ENCODE results near the gene DNPEP.
"Not testable (repeated sequence)": the region's sequence is repeated elsewhere in the genome, so short reads cannot be mapped to it uniquely, and the experiment has no call there.

DNPEP gene

GRCh38 chr2:219400562-219400961, 12.8 kb upstream of the DNPEP start:
- no peak for DNase-seq (ENCODE audit: low spot score)

DNA sequence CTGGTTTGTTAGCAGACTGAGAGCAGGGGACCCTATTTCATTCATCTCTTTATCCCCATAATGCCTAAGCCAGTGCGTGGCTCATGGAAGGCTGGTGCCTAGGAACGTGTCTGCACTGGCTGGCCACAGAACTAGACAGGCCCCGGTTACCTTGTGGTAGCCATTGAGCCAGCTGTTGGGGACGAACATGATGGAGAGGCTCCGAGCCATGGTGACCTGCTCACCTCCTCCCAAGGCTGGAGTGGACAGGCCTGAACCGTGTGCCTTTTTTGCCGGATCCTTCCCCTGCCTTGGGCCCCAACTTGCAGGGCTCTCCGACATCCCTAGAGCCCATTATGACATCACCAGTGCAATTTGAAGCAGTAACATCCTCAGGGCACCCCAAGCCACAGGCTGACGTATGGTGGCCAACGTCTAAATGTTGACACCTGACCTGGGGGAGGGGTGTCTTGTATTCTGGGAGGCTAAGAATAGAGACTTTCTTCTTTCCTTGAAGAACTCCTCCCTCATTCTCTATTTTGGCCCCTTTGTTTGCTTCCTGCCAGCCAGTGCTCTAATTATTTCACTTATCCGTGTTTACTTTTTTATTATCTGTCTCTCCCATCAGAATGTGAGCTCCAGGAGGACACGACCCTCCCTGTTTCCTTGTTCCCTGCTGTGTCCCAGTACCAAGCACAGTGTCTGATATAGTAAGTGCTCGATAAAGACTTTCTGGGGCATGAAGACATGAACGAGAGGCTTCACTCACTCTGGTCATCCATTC, 12.2 kb upstream of the DNPEP start:
- no peak for DNase-seq (ENCODE audit: low spot score)

DNA sequence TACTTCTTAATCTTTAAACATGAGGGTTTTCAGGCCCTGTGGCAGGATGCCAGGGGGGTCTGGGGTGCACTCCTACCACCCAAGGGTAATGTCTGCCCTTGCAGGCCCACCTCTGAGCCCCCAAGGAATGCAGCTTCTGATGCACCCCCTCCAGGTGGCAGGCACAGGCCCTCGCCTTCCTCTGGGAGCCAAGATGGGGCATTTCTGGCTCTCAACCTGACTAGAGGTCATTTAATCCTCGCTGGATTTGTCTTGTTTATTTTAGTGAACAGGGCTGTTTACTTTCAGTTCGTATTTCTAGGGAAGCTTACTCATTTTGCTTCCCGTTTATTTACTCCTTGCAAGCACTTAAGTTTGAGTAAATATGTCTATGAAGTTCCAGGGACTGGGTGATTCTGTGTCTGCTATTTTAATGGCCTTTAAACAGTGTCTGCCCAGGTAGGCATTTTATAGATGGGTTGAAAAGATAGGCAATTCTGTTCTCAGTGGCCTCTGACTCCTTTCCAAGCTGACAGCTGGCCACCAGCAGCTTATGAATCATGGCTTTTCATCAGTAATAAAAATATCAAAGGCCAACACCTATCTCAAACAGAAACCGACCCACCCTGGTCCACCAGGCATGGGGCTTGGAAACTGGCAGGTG, 11.1 kb upstream of the DNPEP start:
- no peak for DNase-seq (ENCODE audit: low spot score)

GRCh38 chr2:219396863-219397457, 9.2 kb upstream of the DNPEP start:
- no peak for DNase-seq (ENCODE audit: low spot score)

- DNase-seq (ENCODE audit: low spot score): no peak
These were observed 7.9 kb upstream of the DNPEP start for GRCh38 chr2:219395609-219396008.

- not testable (repeated sequence) for DNase-seq (ENCODE audit: low spot score)
These were observed 7.3 kb upstream of the DNPEP start for GRCh38 chr2:219395056-219395455.

DNA sequence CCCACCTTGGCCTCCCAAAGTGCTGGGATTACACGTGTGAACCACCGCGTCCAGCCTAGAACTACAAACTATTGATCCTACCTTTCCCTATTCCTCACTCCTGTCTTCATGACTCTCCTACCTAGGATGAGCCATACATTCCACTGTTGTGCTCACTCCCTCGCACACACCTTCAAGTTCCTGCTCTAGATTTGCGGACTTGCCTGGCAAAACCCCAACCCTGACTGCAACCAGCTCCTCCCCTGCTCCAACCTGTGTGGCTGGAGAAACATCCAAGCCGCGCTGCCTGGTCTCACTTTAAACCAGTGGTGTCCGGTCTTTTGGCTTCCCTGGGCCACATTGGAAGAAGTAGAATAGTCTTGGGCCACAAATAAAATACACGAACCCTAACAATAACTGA, 5.0 kb upstream of the DNPEP start:
- DNase-seq (ENCODE audit: low spot score): no peak

DNA sequence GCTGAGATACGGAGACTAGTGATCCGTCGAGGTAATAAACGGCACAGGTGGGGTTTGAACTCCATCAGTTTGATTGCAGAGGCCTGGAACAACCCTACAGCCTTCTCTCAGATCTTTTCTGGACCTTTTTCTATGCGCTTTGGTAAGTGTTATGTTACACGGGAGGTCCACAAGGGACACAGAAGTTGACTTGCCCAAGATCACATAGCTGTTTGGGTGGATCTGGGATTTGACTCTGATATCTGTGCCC, 1.1 kb upstream of the DNPEP start:
- no peak for DNase-seq (ENCODE audit: low spot score)

- DNase-seq (ENCODE audit: low spot score): peak; percentile 97
These were observed 602 bp upstream of the DNPEP start for GRCh38 chr2:219388121-219388906.

- no peak for DNase-seq (ENCODE audit: low spot score)
These were observed 1.0 kb downstream of the DNPEP start for GRCh38 chr2:219386532-219387280.

DNA sequence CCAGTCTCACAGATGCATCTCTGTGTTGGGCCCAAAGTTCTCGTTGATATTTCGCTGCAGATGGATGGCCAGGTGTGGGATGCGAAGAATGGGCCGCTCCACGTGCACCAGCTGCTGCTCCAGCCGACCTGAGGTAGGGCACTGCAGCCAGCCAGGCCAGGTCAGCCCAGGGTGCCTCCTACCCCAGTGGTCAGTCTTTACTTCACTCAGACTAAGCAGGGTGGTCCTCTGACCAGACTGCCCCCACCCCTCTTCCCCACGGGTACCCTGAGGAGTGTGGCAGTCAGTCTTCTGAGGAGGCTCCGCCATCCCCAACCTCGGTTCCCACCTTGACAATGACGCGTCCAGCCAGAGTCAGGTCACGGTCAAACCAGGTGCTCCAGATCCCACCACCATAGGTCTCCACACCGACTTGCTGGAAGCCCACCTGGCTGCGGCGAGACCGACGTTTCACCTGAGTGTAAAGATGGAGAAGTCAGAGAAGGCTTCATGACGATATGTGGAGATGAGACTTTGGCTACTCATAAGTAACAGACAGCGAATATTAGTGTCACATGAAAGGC, 1.7 kb downstream of the DNPEP start:
- no peak for DNase-seq (ENCODE audit: low spot score)

DNA sequence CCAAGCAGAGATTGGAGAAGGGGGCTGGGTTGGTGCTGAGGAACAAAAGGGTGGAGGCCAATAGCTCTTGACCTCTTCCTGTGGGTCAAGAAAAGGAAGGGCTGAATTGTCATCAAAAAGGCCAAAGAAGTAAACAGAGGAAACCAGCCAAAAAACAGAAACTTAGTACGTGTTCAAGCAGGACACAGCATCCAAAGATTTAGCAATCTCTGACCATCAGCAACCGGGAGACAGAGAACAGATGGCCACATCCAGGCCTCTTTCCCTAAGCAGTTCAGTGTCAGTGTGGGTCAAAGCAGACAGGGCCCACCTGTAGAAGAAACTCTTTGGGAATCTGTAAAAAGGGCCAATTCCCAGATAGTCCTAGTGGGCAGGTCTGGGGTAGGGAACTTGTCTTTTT, 2.9 kb downstream of the DNPEP start:
- DNase-seq (ENCODE audit: low spot score): no peak

GRCh38 chr2:219384083-219384713, 3.5 kb downstream of the DNPEP start:
- no peak for DNase-seq (ENCODE audit: low spot score)

DNA sequence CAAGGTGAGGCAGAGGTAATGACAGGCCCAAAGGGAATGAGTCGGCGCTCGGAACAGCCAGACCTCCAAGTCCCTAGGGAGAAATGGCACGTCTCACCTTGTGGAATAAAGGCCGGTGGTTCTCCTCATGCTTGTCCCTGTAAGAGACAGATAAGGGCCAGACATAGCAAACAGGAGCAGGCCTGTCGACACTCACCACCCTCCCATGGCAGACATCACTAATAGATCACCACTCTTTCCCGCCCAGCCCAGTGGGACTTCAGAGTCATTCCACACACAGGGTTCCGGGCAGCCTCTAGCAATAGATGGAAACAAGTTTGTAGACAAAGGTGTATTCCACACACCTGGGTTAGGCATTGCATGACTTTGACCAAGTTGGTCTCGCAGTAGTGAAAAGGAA, 6.3 kb downstream of the DNPEP start:
- DNase-seq (ENCODE audit: low spot score): no peak

DNA sequence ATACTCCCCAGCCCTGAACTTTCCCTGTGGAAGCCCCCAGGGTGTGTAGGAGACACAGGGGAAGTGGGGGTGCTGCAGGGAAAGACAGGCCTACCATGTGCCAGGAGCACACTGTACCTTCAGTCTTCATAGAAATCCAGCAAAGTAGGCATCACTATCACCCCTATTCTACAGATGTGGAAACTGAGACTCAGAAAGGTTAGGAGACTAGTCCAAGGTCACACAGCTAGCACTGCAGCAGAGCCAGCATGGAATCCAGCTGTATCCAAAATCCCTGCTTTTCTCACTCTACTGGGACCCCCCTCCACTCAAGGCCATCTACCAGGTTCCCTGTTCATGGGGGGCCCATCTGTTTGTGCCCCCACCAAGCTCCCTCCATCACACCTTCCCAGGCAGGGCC, 6.8 kb downstream of the DNPEP start:
- no peak for DNase-seq (ENCODE audit: low spot score)

GRCh38 chr2:219378163-219378851, 9.4 kb downstream of the DNPEP start:
- DNase-seq (ENCODE audit: low spot score): no peak

DNA sequence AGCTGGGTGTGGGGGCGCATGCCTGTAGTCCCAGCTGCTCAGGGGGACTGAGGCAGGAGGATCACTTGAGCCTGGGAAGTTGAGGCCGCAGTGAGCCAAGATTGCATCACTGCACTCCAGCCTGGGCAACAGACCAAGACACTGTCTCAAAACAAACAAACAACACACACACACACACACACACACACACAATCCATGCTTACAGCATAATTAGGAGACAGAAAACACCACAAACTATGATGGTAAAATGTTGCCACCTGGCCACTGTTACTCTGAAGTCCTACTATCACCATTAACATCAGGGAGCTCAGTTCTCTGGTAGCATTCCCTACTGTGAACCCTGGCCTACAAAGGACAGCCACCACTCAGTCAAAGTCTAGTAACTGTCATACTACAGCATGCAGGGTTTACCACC, 18.3 kb downstream of the DNPEP start:
- peak; percentile 29 for DNase-seq (ENCODE audit: low spot score)

GRCh38 chr2:219368690-219369191, 19.0 kb downstream of the DNPEP start:
- no peak for DNase-seq (ENCODE audit: low spot score)

DNA sequence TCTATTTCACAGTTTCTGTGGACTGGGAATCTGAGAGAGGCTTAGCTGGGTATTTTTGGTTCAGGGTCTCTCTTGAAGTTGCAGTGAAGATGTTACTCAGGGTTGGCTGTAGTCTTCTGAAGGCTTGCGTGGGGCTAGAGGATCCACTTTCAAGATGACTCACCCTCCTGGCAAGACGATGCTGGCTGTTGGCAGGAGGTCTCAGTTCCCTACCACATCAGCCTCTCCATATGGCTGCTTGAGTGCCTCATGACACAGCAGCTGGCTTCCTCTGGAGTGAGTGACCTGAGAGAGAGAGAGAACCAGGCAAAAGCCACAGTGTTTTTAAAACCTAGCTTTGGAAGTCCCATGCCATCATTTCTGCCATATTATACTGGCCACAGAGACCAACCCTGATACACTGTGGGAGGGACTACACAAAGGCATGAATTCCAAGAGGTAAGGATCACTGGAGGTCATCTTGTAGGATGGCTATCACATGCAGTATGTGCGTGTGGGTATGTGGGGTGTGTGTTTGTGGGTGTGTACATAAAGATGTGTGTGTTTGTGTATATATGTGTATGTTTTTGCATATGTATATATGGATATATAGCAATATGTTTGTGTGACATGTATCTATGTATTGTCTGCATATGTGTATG, 25.1 kb downstream of the DNPEP start:
- no peak for DNase-seq (ENCODE audit: low spot score)

- no peak for DNase-seq (ENCODE audit: low spot score)
These were observed 25.6 kb downstream of the DNPEP start for GRCh38 chr2:219362072-219362471.

Measured in globus pallidus (tissue), 1 donor.